ENCODE data around the gene TEX2.

- TF ChIP-seq CTCF (IDR thresholded peaks at IDR 0.05; ENCODE audit: low read depth, low read length): no peak
- no peak for TF ChIP-seq EZH2phosphoT487 (IDR thresholded peaks at IDR 0.05; ENCODE audit: low read depth)
These were observed 22.8 kb downstream of the TEX2 start for GRCh38 chr17:64240261-64240740.

All from OCI-LY3 (cell line).